Fibroblast of villous mesenchyme (primary cell): Measurements from ENCODE around the gene CATSPERB. TPM values are rescaled to one million over a fixed set of nuclear protein-coding genes. Genes with fewer than 3 reads are reported as not detected.
A peak's percentile ranks its signal among the peaks of the same experiment; 100 is the strongest.

Experiments
- DNase-seq: peaks from one replicate; pipeline ENCODE4 v3.0.0-alpha.2; 2010; ENCODE audit warnings: low read depth
- H3K4me3 ChIP-seq: 2 replicates; pipeline ENCODE4 v1.5.1; 2011; ENCODE audit warnings: low read depth, mild to moderate bottlenecking, low read length
- total RNA-seq: library from RNA; depleted of rRNA; stranded (reverse); fragments of >200 nt; gene quantifications from 2 replicates; pipeline ENCODE4 v1.2.3, GENCODE V29; 2012
- TF ChIP-seq, protein P1 (sequence below): IDR thresholded peaks from 2 replicates; pipeline ENCODE4 v1.5.1; 2012; ENCODE audit warnings: low read depth, mild to moderate bottlenecking, low read length; ENCODE audit not compliant: insufficient read depth

The CATSPERB gene
- total RNA-seq, 1 donor, result under 0.01 TPM

- DNase-seq, result no peak
- TF ChIP-seq, protein P1, sequence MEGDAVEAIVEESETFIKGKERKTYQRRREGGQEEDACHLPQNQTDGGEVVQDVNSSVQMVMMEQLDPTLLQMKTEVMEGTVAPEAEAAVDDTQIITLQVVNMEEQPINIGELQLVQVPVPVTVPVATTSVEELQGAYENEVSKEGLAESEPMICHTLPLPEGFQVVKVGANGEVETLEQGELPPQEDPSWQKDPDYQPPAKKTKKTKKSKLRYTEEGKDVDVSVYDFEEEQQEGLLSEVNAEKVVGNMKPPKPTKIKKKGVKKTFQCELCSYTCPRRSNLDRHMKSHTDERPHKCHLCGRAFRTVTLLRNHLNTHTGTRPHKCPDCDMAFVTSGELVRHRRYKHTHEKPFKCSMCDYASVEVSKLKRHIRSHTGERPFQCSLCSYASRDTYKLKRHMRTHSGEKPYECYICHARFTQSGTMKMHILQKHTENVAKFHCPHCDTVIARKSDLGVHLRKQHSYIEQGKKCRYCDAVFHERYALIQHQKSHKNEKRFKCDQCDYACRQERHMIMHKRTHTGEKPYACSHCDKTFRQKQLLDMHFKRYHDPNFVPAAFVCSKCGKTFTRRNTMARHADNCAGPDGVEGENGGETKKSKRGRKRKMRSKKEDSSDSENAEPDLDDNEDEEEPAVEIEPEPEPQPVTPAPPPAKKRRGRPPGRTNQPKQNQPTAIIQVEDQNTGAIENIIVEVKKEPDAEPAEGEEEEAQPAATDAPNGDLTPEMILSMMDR, result no peak
- H3K4me3 ChIP-seq, result no peak overlapping the region
Measured at GRCh38 chr14:91737619-91738018, 5.7 kb upstream of the CATSPERB start.

DNA sequence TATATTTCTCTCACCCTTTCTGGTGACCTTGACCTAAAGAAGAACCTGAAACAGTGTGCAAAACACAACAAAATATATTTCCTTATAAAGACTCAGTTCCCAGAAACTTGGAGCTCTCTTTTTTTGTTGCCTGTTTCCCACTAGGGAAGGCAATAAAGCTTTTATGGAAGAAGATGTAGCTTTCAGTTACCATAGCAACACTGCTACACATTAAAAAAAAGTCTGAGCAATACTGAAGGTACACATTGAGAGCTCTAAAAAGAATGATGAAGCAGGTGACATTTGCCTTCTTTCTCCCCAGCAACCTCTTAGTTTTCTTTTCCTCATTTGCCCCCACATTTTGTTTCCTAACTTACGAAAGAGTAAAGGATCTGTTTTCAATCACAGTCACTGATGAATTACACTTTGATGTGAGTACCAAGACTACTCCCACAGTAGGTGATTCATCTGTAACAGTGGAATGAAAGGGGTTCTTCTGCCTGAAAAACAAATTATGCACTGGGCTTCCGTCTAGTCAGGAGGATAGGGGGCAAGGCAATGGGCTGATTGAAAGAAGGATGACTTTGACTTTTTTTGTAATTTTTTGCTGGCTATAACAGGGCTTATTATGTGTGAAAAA is 1.1 kb upstream of the CATSPERB start:
- peak; percentile 49 for DNase-seq
- H3K4me3 ChIP-seq, result no peak overlapping the region
- TF ChIP-seq, protein P1, result no peak

DNA sequence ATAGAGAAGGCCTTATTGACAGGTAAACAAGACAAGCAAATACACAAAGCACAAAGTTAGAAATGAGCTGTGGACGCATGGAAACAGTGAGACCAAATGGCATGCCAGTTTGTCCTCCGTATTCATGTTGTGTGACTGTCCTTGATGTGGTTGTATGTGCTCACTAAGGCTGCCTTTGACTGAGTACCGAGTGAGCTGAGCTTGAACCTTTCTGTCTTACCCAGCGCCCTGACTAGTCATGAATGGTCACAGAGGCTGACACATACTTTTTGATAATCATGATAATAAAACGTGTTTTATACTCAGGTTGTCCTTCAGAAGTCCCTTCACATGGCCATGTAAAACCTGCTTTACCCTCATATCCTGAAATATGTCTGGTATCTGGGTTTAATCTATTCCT is 553 bp upstream of the CATSPERB start:
- DNase-seq, result no peak
- TF ChIP-seq, protein P1, result no peak
- H3K4me3 ChIP-seq, result no peak overlapping the region

GRCh38 chr14:91731018-91731417 is 868 bp downstream of the CATSPERB start:
- no peak overlapping the region for H3K4me3 ChIP-seq
- TF ChIP-seq, protein P1, result no peak
- DNase-seq, result no peak

GRCh38 chr14:91729756-91730155 is 2.1 kb downstream of the CATSPERB start:
- TF ChIP-seq, protein P1, result no peak
- no peak for DNase-seq

DNA sequence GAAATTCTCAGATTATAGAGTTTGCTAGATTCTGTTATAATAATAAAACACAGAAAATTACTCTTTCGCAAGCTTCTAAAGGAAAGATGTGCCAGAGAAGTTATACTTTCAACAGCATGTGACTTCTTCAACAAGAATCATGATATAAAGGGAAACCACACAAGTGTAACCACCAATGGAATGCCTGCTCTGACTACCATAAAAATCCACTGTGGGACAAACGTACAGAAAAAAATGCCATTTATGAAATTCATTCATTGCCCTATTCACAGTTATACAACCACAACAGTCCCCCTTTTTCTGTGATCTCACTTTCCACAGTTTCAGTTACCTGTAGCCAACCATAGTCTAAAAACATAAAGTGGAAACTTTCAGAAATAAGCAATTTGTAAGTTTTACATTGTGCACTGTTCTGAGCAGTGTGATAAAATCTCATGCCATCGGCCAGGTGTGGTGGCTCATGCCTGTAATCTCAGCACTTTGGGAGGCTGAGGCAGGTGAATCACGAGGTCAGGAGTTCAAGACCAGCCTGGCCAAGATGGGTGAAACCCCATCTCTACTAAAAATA is 3.2 kb downstream of the CATSPERB start:
- DNase-seq, result no peak
- H3K4me3 ChIP-seq, result no peak overlapping the region
- TF ChIP-seq, protein P1, result no peak

More at GRCh38 chr14:91729756-91730155, 2.1 kb downstream of the CATSPERB start:
- no peak overlapping the region for H3K4me3 ChIP-seq
